NT2/D1 (cell line): ENCODE measurements around the gene GNMT.

Source experiments
- SUZ12 ChIP-seq: IDR thresholded peaks from 2 replicates; pipeline ENCODE4 v1.6.1; 2011; ENCODE audit not compliant: insufficient read length, insufficient read depth; ENCODE audit errors: extremely low read depth
- YY1 ChIP-seq: IDR thresholded peaks from 2 replicates; pipeline ENCODE4 v1.6.1; 2011; ENCODE audit not compliant: insufficient read length, insufficient read depth
- ZNF274 ChIP-seq: IDR thresholded peaks from 2 replicates; pipeline ENCODE4 v1.6.1; 2011; ENCODE audit warnings: mild to moderate bottlenecking, low read depth, low read length

- TF ChIP-seq YY1 (no peak), SUZ12 (no peak), ZNF274 (no peak)
These were observed 7.7 kb downstream of the GNMT start for GRCh38 chr6:42968126-42968701.
